Dendritic cell treated with granulocyte-macrophage colony-stimulating factor and Interleukin-4, amounts not matched to agents 40 ng/mL and 50 ng/mL, for 4 days (primary cell): ENCODE results near the gene GATAD2A.
"Not testable (repeated sequence)": the region's sequence is repeated elsewhere in the genome, so short reads cannot be mapped to it uniquely, and the experiment has no call there.

Experiments
- H3K27ac Mint-ChIP-seq: one replicate; pipeline ENCODE4 v1.8.0; 2022; ENCODE audit warnings: mild to moderate bottlenecking, mixed read lengths
- H3K27me3 Mint-ChIP-seq: one replicate; pipeline ENCODE4 v1.8.0; 2022; ENCODE audit warnings: mild to moderate bottlenecking, mixed read lengths
- H3K36me3 Mint-ChIP-seq: one replicate; pipeline ENCODE4 v1.8.0; 2022; ENCODE audit warnings: low read depth, mixed read lengths
- H3K4me1 Mint-ChIP-seq: one replicate; pipeline ENCODE4 v1.8.0; 2022; ENCODE audit warnings: low read depth, mixed read lengths
- H3K4me3 Mint-ChIP-seq: one replicate; pipeline ENCODE4 v1.8.0; 2022; ENCODE audit warnings: mild to moderate bottlenecking, moderate library complexity, mixed read lengths
- H3K9me3 Mint-ChIP-seq: one replicate; pipeline ENCODE4 v1.8.0; 2022; ENCODE audit warnings: mixed read lengths
- intact Hi-C: fragments of 100-400 bp; cut with micrococcal nuclease; formaldehyde crosslinking; loops from one replicate; pipeline ENCODE4 v1.15.0; 2022

Gene GATAD2A

DNA sequence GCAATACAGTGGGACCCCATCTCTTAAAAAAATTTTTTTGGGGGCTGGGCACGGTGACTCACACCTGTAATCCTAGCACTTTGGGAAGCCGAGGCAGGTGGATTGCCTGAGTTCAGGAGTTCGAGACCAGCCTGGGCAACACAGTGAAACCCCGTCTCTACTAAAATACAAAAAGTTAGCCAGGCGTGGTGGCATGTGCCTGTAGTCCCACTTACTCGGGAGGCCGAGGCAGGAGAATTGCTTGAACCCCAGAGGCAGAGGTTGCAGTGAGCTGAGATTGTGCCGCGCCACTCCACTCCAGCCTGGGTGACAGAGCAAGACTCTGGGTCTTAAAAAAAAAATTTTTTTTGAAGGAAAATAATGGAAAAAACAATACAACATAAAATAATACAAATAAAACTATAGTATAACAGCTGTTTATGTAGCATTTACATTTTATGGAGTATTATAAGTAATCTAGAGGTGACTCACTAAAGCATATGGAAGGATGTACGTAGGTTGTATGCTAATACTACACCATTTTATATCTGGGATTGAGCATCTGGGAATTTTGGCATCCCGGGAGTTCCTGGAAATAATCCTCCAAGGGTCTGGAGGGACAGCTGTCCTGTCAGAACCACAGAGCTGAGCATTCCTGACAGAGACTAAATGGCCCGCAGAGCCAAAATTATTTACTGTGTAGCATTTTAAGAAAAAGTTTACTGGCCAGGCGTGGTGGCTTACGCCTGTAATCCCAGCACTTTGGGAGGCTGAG lies 49.9 kb downstream of the GATAD2A start:
- intact Hi-C loops, result loop anchor here (5.0 kb wide), 1 partner anchor 33 kb away; no protein-coding TSS in a partner anchor
- not testable (repeated sequence) for H3K27ac Mint-ChIP-seq, H3K9me3 Mint-ChIP-seq, H3K4me3 Mint-ChIP-seq, H3K27me3 Mint-ChIP-seq
- Mint-ChIP-seq H3K4me1 (peaks cover 65% of the 10 kb centered on the region), H3K36me3 (peaks cover 19% of the 10 kb centered on the region)

GRCh38 chr19:19457671-19458070 lies 52.2 kb downstream of the GATAD2A start:
- Mint-ChIP-seq H3K9me3 (no peaks in the 10 kb centered on the region), H3K27me3 (no peaks in the 10 kb centered on the region), H3K27ac (peak overlapping the region; percentile 73), H3K4me1 (peaks cover 72% of the 10 kb centered on the region), H3K36me3 (peaks cover 12% of the 10 kb centered on the region), H3K4me3 (no peak overlapping the region)
- intact Hi-C loops, result loop anchor here (5.0 kb wide), 1 partner anchor 35 kb away; no protein-coding TSS in a partner anchor

- Mint-ChIP-seq H3K4me3 (no peak overlapping the region), H3K27ac (peak overlapping the region; percentile 73), H3K9me3 (no peaks in the 10 kb centered on the region), H3K4me1 (peaks cover 72% of the 10 kb centered on the region), H3K36me3 (peaks cover 7% of the 10 kb centered on the region), H3K27me3 (no peaks in the 10 kb centered on the region)
- intact Hi-C loops, result loop anchor here (5.0 kb wide), 1 partner anchor 36 kb away; no protein-coding TSS in a partner anchor
Measured at GRCh38 chr19:19458110-19458816, 52.8 kb downstream of the GATAD2A start.

- no peaks in the 10 kb centered on the region for H3K27me3 Mint-ChIP-seq
- no peak overlapping the region for H3K4me3 Mint-ChIP-seq
- H3K9me3 Mint-ChIP-seq, result no peaks in the 10 kb centered on the region
- intact Hi-C loops, result loop anchor here (5.0 kb wide), 1 partner anchor 37 kb away; no protein-coding TSS in a partner anchor
- peaks cover 79% of the 10 kb centered on the region for H3K4me1 Mint-ChIP-seq
- peaks cover 8% of the 10 kb centered on the region for H3K36me3 Mint-ChIP-seq
- H3K27ac Mint-ChIP-seq, result peak overlapping the region; percentile 73
Measured at GRCh38 chr19:19459073-19459472, 53.6 kb downstream of the GATAD2A start.

DNA sequence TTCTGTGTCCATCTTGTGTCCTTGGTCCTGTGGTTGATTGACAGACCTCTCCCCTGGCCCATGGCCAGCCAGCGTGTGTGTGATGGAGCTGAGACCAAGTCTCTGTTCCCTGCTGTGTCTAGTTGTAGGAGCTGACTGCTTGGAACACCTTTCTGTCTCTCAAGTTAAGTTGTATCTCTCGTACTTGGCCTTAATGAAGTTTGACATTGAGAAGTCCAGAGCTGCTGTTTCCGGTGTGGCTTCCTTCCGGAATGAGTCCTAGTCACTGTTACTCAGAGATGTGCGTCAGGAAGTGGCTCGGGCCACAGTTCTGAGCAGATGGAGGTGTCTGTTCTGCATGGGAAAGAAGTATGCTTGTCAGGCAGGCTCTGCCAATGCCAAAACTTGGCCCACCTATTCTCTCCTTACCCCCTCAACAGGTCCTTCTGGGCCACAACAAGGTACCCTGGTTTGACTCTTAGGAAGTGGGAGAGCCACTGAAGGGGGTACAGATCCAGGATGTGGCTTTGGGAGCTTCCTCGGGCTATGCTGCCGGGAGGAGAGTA lies 54.3 kb downstream of the GATAD2A start:
- no peaks in the 10 kb centered on the region for H3K27me3 Mint-ChIP-seq
- H3K4me1 Mint-ChIP-seq, result peaks cover 86% of the 10 kb centered on the region
- no peak overlapping the region for H3K4me3 Mint-ChIP-seq
- H3K9me3 Mint-ChIP-seq, result peaks cover under 1% of the 10 kb centered on the region
- intact Hi-C loops, result loop anchor here (5.0 kb wide), 1 partner anchor 37 kb away; no protein-coding TSS in a partner anchor
- H3K36me3 Mint-ChIP-seq, result peaks cover 15% of the 10 kb centered on the region
- peak overlapping the region; percentile 81 for H3K27ac Mint-ChIP-seq

DNA sequence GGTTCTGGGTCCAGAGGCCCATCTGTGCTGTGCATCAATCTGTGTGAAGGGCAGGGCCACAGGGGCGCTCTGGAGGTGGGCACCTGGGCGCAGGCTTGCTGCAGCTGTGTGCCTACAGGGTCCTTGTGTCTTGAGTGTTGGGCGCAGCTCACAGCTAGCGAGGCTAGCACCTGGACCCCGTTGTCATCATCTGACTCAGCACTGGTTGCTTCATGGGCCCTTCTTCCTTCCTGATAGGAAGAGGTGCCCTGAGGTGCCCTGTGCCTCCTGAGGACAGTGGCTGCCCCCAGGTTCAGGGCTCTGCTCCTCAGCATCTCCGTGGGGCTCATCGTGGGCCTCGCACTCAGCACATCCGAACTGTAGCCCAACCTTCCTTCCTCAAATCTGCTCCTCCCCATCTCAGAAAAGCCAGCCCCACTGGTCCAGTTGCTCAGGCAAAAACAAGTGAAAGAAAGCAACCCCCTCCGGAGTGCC lies 54.8 kb downstream of the GATAD2A start:
- Mint-ChIP-seq H3K4me3 (peak overlapping the region; percentile 48), H3K27me3 (no peaks in the 10 kb centered on the region), H3K27ac (peak overlapping the region; percentile 81), H3K36me3 (peaks cover 21% of the 10 kb centered on the region), H3K4me1 (peaks cover 90% of the 10 kb centered on the region), H3K9me3 (peaks cover 5% of the 10 kb centered on the region)
- intact Hi-C loops, result no loop called here

DNA sequence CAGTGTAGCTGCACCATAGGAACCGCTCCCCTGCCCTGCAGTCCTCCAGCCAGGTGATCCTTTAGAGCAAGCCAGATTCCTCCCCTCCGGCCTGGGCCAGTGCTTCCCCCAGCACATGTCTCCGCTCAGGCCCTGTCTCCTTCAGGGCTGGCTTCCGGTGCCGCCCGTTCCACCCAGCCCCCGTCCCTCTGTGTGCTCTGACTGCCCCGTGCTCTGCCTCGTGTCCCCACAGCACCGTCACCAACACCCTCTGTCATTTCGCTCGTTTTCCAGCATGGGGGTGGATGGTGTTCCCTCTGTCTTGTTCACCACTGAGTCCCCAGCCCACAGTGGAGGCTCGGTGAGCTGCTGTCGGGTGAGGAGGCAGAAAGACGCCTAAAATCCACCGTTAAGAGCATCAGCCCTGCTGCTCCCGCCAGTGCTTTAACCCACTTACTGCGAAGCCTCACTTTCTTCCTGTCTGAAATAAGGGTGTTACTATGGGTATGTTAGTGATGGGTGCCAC lies 55.3 kb downstream of the GATAD2A start:
- H3K36me3 Mint-ChIP-seq, result peaks cover 26% of the 10 kb centered on the region
- H3K9me3 Mint-ChIP-seq, result peaks cover 10% of the 10 kb centered on the region
- peak overlapping the region; percentile 81 for H3K27ac Mint-ChIP-seq
- peak overlapping the region; percentile 48 for H3K4me3 Mint-ChIP-seq
- intact Hi-C loops, result no loop called here
- H3K4me1 Mint-ChIP-seq, result peaks cover 91% of the 10 kb centered on the region
- H3K27me3 Mint-ChIP-seq, result no peaks in the 10 kb centered on the region

GRCh38 chr19:19461306-19461670 lies 55.8 kb downstream of the GATAD2A start:
- Mint-ChIP-seq H3K36me3 (peaks cover 31% of the 10 kb centered on the region), H3K27me3 (no peaks in the 10 kb centered on the region), H3K4me1 (peaks cover 93% of the 10 kb centered on the region), H3K4me3 (peak overlapping the region; percentile 48), H3K27ac (peak overlapping the region; percentile 81), H3K9me3 (peaks cover 15% of the 10 kb centered on the region)
- intact Hi-C loops, result no loop called here

DNA sequence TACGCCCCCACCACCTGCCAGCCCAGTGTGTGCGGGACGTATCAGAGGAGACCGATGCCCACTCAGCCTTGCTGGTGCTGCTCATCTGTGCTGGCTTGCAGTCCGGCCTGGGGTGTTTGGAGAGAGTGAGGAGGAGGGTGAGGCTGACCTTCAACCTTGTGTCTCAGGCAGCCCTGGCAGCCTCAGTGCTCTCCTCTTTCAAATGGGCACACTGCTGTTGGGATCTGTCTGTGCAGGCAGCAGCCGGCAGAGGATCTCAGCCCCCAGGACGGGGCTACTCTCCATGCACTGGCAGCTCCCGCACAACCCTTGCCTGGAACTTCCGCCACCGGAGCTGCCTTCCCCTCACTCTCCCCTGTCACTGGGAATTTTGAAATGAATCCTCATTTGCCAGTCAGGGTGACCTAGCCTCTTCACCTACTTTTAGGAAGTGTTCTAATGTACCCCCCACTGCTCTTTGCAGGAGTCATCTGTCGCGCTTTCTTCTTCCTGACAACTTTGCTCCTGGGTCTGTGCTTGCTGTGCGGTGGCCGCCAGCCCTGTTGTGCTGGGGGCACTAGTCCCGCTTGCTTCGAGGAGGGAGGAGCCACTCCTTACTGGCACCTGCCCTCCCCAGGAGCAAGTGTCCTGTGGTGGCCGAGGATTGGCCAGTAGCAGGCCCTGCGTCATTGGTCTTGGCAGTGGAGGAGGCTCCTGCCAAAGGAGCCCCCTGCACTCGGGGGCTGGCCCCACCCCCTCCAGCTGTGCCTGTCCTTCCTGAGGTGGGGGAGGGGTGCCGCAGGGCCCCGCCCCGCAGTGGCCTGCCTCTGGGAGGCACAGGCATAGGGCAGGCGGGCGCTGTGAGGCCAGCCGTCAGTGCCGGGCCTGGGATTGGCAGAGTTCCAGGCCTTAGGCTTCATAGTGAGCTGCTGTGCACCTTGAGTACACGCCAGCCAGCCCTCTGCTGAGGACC lies 56.5 kb downstream of the GATAD2A start:
- no peaks in the 10 kb centered on the region for H3K27me3 Mint-ChIP-seq
- H3K4me3 Mint-ChIP-seq, result no peak overlapping the region
- peaks cover 35% of the 10 kb centered on the region for H3K36me3 Mint-ChIP-seq
- H3K9me3 Mint-ChIP-seq, result peaks cover 21% of the 10 kb centered on the region
- intact Hi-C loops, result no loop called here
- H3K27ac Mint-ChIP-seq, result peak overlapping the region; percentile 81
- H3K4me1 Mint-ChIP-seq, result peaks cover 87% of the 10 kb centered on the region

GRCh38 chr19:19463348-19464117 lies 58.1 kb downstream of the GATAD2A start:
- peaks cover 72% of the 10 kb centered on the region for H3K4me1 Mint-ChIP-seq
- H3K4me3 Mint-ChIP-seq, result no peak overlapping the region
- peaks cover 37% of the 10 kb centered on the region for H3K9me3 Mint-ChIP-seq
- peak overlapping the region; percentile 81 for H3K27ac Mint-ChIP-seq
- intact Hi-C loops, result no loop called here
- no peaks in the 10 kb centered on the region for H3K27me3 Mint-ChIP-seq
- H3K36me3 Mint-ChIP-seq, result peaks cover 46% of the 10 kb centered on the region

DNA sequence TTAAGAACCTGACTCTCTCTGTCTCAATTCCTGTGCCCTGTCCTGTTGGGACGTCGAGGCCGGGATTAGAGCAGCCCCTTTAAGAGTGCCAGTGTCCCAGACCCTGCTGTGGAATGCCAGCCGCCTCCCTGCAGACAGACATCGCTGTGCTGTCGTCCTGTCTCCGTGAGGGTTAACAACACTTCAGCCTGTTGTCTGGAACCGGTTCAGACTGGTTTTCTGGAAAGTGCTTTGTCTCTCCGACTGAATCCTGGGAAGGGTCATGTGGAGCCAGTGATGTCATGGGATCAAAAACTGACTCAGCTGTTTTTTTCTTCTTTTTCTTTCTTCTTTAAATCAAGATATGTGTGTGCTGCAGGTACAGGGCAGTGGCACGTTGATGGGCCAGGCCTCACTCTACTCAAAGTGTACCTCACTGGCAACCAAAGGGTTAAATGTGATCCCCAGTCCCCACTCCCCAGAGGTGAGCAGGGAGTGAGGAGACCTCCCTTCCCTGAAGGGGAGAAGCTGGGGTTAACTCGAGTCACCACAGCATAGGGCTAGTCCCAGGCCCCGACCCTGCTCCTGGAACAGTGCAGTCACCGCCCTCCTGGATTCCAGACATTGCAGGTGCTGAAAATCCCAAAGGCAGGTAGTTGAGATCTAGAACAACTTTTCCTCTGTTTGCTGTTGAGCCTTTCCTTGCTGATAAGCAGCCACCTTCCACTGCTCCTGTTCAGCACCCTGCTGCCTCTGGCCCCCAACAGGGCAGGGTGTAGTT lies 59.0 kb downstream of the GATAD2A start:
- H3K9me3 Mint-ChIP-seq, result peaks cover 43% of the 10 kb centered on the region
- H3K4me1 Mint-ChIP-seq, result peaks cover 63% of the 10 kb centered on the region
- H3K4me3 Mint-ChIP-seq, result no peak overlapping the region
- intact Hi-C loops, result no loop called here
- no peaks in the 10 kb centered on the region for H3K27me3 Mint-ChIP-seq
- peaks cover 55% of the 10 kb centered on the region for H3K36me3 Mint-ChIP-seq
- H3K27ac Mint-ChIP-seq, result peak overlapping the region; percentile 53

GRCh38 chr19:19465436-19466070 lies 60.1 kb downstream of the GATAD2A start:
- H3K36me3 Mint-ChIP-seq, result peaks cover 55% of the 10 kb centered on the region
- no peak overlapping the region for H3K4me3 Mint-ChIP-seq
- no peaks in the 10 kb centered on the region for H3K27me3 Mint-ChIP-seq
- peaks cover 58% of the 10 kb centered on the region for H3K4me1 Mint-ChIP-seq
- no peak overlapping the region for H3K27ac Mint-ChIP-seq
- intact Hi-C loops, result no loop called here
- H3K9me3 Mint-ChIP-seq, result peaks cover 43% of the 10 kb centered on the region
